ENCODE measurements around the gene SCAMP4. TPM values are rescaled to one million over a fixed set of nuclear protein-coding genes. Genes with fewer than 3 reads are reported as not detected.
"Not testable (repeated sequence)": the region's sequence is repeated elsewhere in the genome, so short reads cannot be mapped to it uniquely, and the experiment has no call there.

SCAMP4 gene
- polyA plus RNA-seq, 1 experiment: 6.7 TPM

GRCh38 chr19:1883784-1884183, 21.4 kb upstream of the SCAMP4 start:
- TF ChIP-seq CTCF (IDR thresholded peaks at IDR 0.05; ENCODE audit: low read depth, low read length): no peak
- Histone ChIP-seq H3K27ac (ENCODE audit: low read depth, low read length) (no peak overlapping the region), H3K9me3 (ENCODE audit: control insufficient read depth, insufficient read depth, low read length) (no peaks in the 10 kb centered on the region; the same call in 1 of the 2 replicates), H3K27me3 (ENCODE audit: control insufficient read depth, insufficient read depth, low read length) (no peaks in the 10 kb centered on the region), H3K4me3 (ENCODE audit: low read depth, low read length) (peak overlapping the region; percentile 86)
- DNase-seq (ENCODE audit: low read depth, low spot score): no peak
- CTCF ChIA-PET: no interaction called here
- POLR2A ChIA-PET: no interaction called here

GRCh38 chr19:1884291-1884718, 20.9 kb upstream of the SCAMP4 start:
- Histone ChIP-seq H3K9me3 (ENCODE audit: control insufficient read depth, insufficient read depth, low read length) (no peaks in the 10 kb centered on the region; the same call in 1 of the 2 replicates), H3K27ac (ENCODE audit: low read depth, low read length) (peak overlapping the region; percentile 31), H3K27me3 (ENCODE audit: control insufficient read depth, insufficient read depth, low read length) (no peaks in the 10 kb centered on the region), H3K4me3 (ENCODE audit: low read depth, low read length) (peak overlapping the region; percentile 86)
- CTCF ChIA-PET: no interaction called here
- POLR2A ChIA-PET: interaction anchor here (0.9 kb wide), 1 partner anchor 9 kb away, joined by 5 read pairs; no protein-coding TSS in a partner anchor
- DNase-seq (ENCODE audit: low read depth, low spot score): no peak
- no peak for TF ChIP-seq CTCF (IDR thresholded peaks at IDR 0.05; ENCODE audit: low read depth, low read length)

GRCh38 chr19:1884719-1885334, 20.4 kb upstream of the SCAMP4 start:
- ChIA-PET POLR2A (interaction anchor here (0.6 to 0.9 kb wide), 3 partner anchors 9 to 96 kb away, joined by 3 to 5 read pairs (median 4); no protein-coding TSS in a partner anchor), CTCF (interaction anchor here (0.6 to 1.4 kb wide), 3 partner anchors 12 to 20 kb away, joined by 4 read pairs; no protein-coding TSS in a partner anchor)
- no peak for DNase-seq (ENCODE audit: low read depth, low spot score)
- H3K27me3 ChIP-seq (ENCODE audit: control insufficient read depth, insufficient read depth, low read length): no peaks in the 10 kb centered on the region
- TF ChIP-seq CTCF (IDR thresholded peaks at IDR 0.05; ENCODE audit: low read depth, low read length): no peak
- peak overlapping the region; percentile 86 for H3K4me3 ChIP-seq (ENCODE audit: low read depth, low read length)
- no peaks in the 10 kb centered on the region; the same call in 1 of the 2 replicates for H3K9me3 ChIP-seq (ENCODE audit: control insufficient read depth, insufficient read depth, low read length)
- peak overlapping the region; percentile 31 for H3K27ac ChIP-seq (ENCODE audit: low read depth, low read length)

GRCh38 chr19:1885398-1886119, 19.6 kb upstream of the SCAMP4 start, which contains the start of gene ABHD17A:
Gene ABHD17A (minus strand): TSS chr19:1885496. CDS start chr19:1881566, 3,930 bp downstream.
- ChIA-PET CTCF (interaction anchor here (0.6 to 1.4 kb wide), 3 partner anchors 12 to 21 kb away, joined by 4 read pairs; no protein-coding TSS in a partner anchor), POLR2A (interaction anchor here (0.6 to 0.9 kb wide), 3 partner anchors 9 to 95 kb away, joined by 3 to 5 read pairs (median 4); no protein-coding TSS in a partner anchor)
- not testable (repeated sequence) for H3K9me3 ChIP-seq (ENCODE audit: control insufficient read depth, insufficient read depth, low read length); H3K27me3 ChIP-seq (ENCODE audit: control insufficient read depth, insufficient read depth, low read length)
- H3K4me3 ChIP-seq (ENCODE audit: low read depth, low read length): peak within 1 kb of the TSS; percentile 86
- H3K27ac ChIP-seq (ENCODE audit: low read depth, low read length): peak within 1 kb of the TSS; percentile 31
- peak; percentile 72 for DNase-seq (ENCODE audit: low read depth, low spot score)

GRCh38 chr19:1886360-1886759, 18.8 kb upstream of the SCAMP4 start:
- H3K4me3 ChIP-seq (ENCODE audit: low read depth, low read length); DNase-seq (ENCODE audit: low read depth, low spot score); POLR2A ChIA-PET; H3K27ac ChIP-seq (ENCODE audit: low read depth, low read length); H3K9me3 ChIP-seq (ENCODE audit: control insufficient read depth, insufficient read depth, low read length); H3K27me3 ChIP-seq (ENCODE audit: control insufficient read depth, insufficient read depth, low read length): not testable (repeated sequence)
- CTCF ChIA-PET: interaction anchor here (1.4 kb wide), 1 partner anchor 11 kb away, joined by 4 read pairs; no protein-coding TSS in a partner anchor
